Fibroblast of lung (primary cell): Measurements from ENCODE around the gene UBE2J2. TPM values are rescaled to one million over a fixed set of nuclear protein-coding genes. Genes with fewer than 3 reads are reported as not detected.

ENCODE experiments used
- DNase-seq, 2 donors: peaks; one replicate each; pipeline versions ENCODE4 v3.0.0 to v3.0.0-alpha.2; 2010; ENCODE audit warnings: low read depth in 2 of 2
- H2AFZ ChIP-seq: 2 replicates; pipeline ENCODE4 v1.5.1; 2012; ENCODE audit warnings: low read length, control low read depth, inconsistent platforms
- H3K27ac ChIP-seq: 2 replicates; pipeline ENCODE4 v1.5.1; 2011; ENCODE audit warnings: low read length, control low read depth; ENCODE audit not compliant: insufficient read depth
- H3K27me3 ChIP-seq: 2 replicates; pipeline ENCODE4 v1.5.1; 2011; ENCODE audit warnings: mild to moderate bottlenecking, low read length; ENCODE audit not compliant: control insufficient read depth, insufficient read depth
- H3K36me3 ChIP-seq: 2 replicates; pipeline ENCODE4 v1.5.1; 2011; ENCODE audit warnings: low read length; ENCODE audit not compliant: control insufficient read depth, insufficient read depth
- H3K4me1 ChIP-seq: 2 replicates; pipeline ENCODE4 v1.5.1; 2011; ENCODE audit warnings: low read length; ENCODE audit not compliant: control insufficient read depth, insufficient read depth; ENCODE audit errors: extremely low read depth
- H3K4me2 ChIP-seq: 2 replicates; pipeline ENCODE4 v1.5.1; 2011; ENCODE audit warnings: low read length, control low read depth; ENCODE audit not compliant: insufficient read depth; ENCODE audit errors: extremely low read depth
- H3K4me3 ChIP-seq, 4 experiments: fragments of 200-600 bp in 1 of 4; sonication (generic) in 1 of 4; replicated peaks in 1 of 4; 2 replicates each; pipeline ENCODE4 v1.5.1; 2011 to 2016; ENCODE audit warnings: low read length in 4 of 4, low read depth in 3 of 4, mild to moderate bottlenecking in 3 of 4, control low read depth in 2 of 4, inconsistent platforms in 1 of 4, mixed read lengths in 1 of 4; ENCODE audit not compliant: insufficient read depth in 1 of 4; ENCODE audit errors: control extremely low read depth in 1 of 4
- H3K79me2 ChIP-seq: 2 replicates; pipeline ENCODE4 v1.5.1; 2012; ENCODE audit warnings: mild to moderate bottlenecking, low read length, inconsistent platforms; ENCODE audit not compliant: control insufficient read depth, insufficient read depth
- H3K9ac ChIP-seq: 2 replicates; pipeline ENCODE4 v1.5.1; 2011; ENCODE audit warnings: mild to moderate bottlenecking, low read length, control low read depth; ENCODE audit not compliant: insufficient read depth
- H3K9me3 ChIP-seq: 2 replicates; pipeline ENCODE4 v1.5.1; 2012; ENCODE audit warnings: low read depth, low read length; ENCODE audit not compliant: control insufficient read depth, insufficient read depth
- H4K20me1 ChIP-seq: 2 replicates; pipeline ENCODE4 v1.5.1; 2011; ENCODE audit warnings: low read length; ENCODE audit not compliant: control insufficient read depth, insufficient read depth; ENCODE audit errors: extremely low read depth
- EZH2 ChIP-seq: IDR thresholded peaks from 2 replicates; pipeline ENCODE4 v1.5.1; 2012; ENCODE audit warnings: low read length, control low read depth, mild to moderate bottlenecking; ENCODE audit errors: missing control alignments
- polyA plus RNA-seq, 2 donors: library from polyadenylated mRNA; depleted of rRNA in 1 of 2; stranded (reverse) in 1 of 2; unstranded in 1 of 2; fragments of >200 nt; gene quantifications; 2 replicates each; pipeline ENCODE4 v1.2.1, GENCODE V29; 2011 to 2012; ENCODE audit warnings: missing spikeins in 1 of 2
- total RNA-seq: library from RNA; depleted of rRNA; stranded (reverse); fragments of >200 nt; gene quantifications from 2 replicates; pipeline ENCODE4 v1.2.1, GENCODE V29; 2014
- TF ChIP-seq, protein P1 (sequence below), 2 donors: IDR thresholded peaks in 1 of 2; conservative IDR thresholded peaks in 1 of 2; 1 replicate in 1 of 2; 2 replicates in 1 of 2; pipeline ENCODE4 v1.5.1; 2011 to 2012; ENCODE audit warnings: low read length in 2 of 2, control low read depth in 1 of 2, inconsistent platforms in 1 of 2, low read depth in 1 of 2, mild to moderate bottlenecking in 1 of 2

The UBE2J2 gene
- total and polyA plus RNA-seq, 2 donors (not counting 1 experiment from before 2014, with no cell fraction given), result 32.3 to 47.2 TPM

DNA sequence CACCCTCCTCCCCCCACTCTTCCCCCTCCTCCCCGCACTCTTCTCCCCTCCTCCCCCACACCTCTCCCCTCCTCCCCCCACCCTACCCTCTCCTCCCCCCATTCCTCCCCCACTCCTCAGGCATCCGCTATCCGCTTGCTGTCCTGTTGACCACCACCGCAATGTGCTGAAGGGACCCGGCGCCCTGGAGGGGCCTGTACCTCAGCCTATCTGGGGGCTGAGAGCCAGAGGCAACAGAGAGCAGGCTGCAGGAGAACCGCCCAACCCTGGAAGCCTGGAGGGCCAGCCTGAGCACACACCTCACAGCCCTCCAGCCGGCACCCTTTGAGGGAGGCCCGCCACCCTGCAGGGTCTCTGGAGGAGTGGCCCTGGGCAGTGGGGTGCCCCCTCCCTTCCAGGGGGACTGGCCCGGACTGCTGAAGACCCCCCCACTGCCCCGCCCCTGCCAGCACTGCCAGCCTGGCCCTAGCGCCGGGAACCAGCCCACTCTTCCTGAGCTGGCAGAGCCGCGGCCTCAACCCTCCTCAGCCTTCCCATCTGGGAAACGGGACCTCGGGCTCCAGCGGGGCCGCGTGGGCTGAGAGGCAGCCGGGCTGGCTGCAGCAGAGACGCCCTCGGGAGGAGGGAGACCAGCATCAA is 28.4 kb downstream of the UBE2J2 start:
- H3K79me2 ChIP-seq, result no peaks in the 10 kb centered on the region
- TF ChIP-seq, protein P1, sequence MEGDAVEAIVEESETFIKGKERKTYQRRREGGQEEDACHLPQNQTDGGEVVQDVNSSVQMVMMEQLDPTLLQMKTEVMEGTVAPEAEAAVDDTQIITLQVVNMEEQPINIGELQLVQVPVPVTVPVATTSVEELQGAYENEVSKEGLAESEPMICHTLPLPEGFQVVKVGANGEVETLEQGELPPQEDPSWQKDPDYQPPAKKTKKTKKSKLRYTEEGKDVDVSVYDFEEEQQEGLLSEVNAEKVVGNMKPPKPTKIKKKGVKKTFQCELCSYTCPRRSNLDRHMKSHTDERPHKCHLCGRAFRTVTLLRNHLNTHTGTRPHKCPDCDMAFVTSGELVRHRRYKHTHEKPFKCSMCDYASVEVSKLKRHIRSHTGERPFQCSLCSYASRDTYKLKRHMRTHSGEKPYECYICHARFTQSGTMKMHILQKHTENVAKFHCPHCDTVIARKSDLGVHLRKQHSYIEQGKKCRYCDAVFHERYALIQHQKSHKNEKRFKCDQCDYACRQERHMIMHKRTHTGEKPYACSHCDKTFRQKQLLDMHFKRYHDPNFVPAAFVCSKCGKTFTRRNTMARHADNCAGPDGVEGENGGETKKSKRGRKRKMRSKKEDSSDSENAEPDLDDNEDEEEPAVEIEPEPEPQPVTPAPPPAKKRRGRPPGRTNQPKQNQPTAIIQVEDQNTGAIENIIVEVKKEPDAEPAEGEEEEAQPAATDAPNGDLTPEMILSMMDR (conservative IDR thresholded peaks at IDR 0.05 in 1 of 2, IDR thresholded peaks at IDR 0.05 in 1 of 2; ENCODE audit: low read depth in 1 of 2, low read length in 2 of 2), result no peak
- no peak for TF ChIP-seq EZH2
- no peak overlapping the region for H3K9ac ChIP-seq
- no peak overlapping the region for H3K4me2 ChIP-seq
- H3K4me3 ChIP-seq, result no peak overlapping the region
- no peak overlapping the region for H2AFZ ChIP-seq
- no peaks in the 10 kb centered on the region for H3K36me3 ChIP-seq
- no peak for DNase-seq
- H3K27me3 ChIP-seq, result no peaks in the 10 kb centered on the region
- no peaks in the 10 kb centered on the region for H3K9me3 ChIP-seq
- H3K4me1 ChIP-seq, result no peaks in the 10 kb centered on the region
- H3K27ac ChIP-seq, result no peak overlapping the region
- no peaks in the 10 kb centered on the region for H4K20me1 ChIP-seq

DNA sequence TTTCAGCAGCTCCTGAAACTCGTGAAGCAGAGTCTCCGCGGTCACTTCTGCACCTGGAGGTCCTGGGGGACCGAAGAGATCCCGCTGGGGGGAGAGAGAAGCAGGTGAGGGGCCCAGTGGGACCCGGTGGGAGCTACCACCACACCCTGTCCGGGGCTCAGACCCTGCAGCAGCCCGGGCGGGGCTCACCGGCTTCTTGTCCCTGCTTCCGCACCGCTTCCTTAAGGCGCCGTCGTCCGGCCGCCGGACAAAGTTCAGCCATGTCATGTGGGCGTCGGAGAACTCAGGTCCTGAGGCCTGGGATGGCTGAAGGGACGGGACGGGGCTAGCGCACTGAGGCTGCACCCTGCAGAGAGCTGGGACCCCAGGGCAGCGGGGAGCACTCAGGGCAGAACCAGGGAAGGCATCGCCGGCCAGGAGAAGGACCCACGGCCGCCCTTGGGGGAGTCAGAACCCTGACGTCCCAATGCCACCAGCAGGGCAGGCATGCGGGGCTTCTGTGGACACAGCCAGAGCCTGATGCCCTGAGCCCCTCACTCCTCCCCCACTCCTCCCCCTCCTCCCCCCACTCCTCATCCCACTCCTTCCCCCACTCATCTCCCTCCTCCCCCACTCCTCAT is 29.4 kb downstream of the UBE2J2 start:
- Histone ChIP-seq H3K79me2 (no peaks in the 10 kb centered on the region), H3K4me1 (no peaks in the 10 kb centered on the region), H3K9ac (no peak overlapping the region), H3K27me3 (no peaks in the 10 kb centered on the region), H3K27ac (no peak overlapping the region), H3K36me3 (no peaks in the 10 kb centered on the region), H3K9me3 (no peaks in the 10 kb centered on the region), H3K4me2 (no peak overlapping the region), H2AFZ (no peak overlapping the region), H3K4me3 (no peak overlapping the region), H4K20me1 (no peaks in the 10 kb centered on the region)
- TF ChIP-seq, protein P1 (conservative IDR thresholded peaks at IDR 0.05 in 1 of 2, IDR thresholded peaks at IDR 0.05 in 1 of 2; ENCODE audit: low read depth in 1 of 2, low read length in 2 of 2), result no peak
- TF ChIP-seq EZH2, result no peak
- no peak for DNase-seq

DNA sequence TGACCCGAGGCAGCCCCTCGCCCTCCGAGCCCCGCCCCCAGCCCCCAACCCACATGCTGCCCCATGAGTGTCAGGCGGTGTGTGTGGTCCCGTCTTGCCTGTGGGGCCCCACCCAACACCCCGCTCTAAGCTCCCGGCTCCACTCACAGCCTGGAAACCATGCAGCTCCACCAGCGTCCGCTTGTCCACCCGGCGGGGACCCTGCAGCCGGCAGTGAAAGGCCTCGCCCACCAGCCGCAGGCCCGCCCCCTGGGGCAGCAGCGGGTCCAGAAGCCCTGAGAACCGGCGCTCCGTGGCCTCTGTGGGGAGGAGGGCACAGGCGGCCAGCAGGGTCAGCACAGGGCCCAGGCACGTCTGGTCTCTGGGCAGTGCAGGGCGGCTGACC is 29.9 kb downstream of the UBE2J2 start:
- no peaks in the 10 kb centered on the region for H3K36me3 ChIP-seq
- no peaks in the 10 kb centered on the region for H4K20me1 ChIP-seq
- H3K9ac ChIP-seq, result no peak overlapping the region
- no peaks in the 10 kb centered on the region for H3K79me2 ChIP-seq
- no peaks in the 10 kb centered on the region for H3K27me3 ChIP-seq
- H3K4me2 ChIP-seq, result no peak overlapping the region
- no peaks in the 10 kb centered on the region for H3K4me1 ChIP-seq
- no peaks in the 10 kb centered on the region for H3K9me3 ChIP-seq
- TF ChIP-seq, protein P1 (conservative IDR thresholded peaks at IDR 0.05 in 1 of 2, IDR thresholded peaks at IDR 0.05 in 1 of 2; ENCODE audit: low read depth in 1 of 2, low read length in 2 of 2), result no peak
- no peak for TF ChIP-seq EZH2
- H3K27ac ChIP-seq, result no peak overlapping the region
- no peak overlapping the region for H2AFZ ChIP-seq
- no peak overlapping the region for H3K4me3 ChIP-seq
- DNase-seq, result no peak
